ENCODE results near the gene GPR32. TPM values are rescaled to one million over a fixed set of nuclear protein-coding genes. Genes with fewer than 3 reads are reported as not detected.

Gene GPR32
- total RNA-seq, 1 experiment from 2014 or later: not detected

DNA sequence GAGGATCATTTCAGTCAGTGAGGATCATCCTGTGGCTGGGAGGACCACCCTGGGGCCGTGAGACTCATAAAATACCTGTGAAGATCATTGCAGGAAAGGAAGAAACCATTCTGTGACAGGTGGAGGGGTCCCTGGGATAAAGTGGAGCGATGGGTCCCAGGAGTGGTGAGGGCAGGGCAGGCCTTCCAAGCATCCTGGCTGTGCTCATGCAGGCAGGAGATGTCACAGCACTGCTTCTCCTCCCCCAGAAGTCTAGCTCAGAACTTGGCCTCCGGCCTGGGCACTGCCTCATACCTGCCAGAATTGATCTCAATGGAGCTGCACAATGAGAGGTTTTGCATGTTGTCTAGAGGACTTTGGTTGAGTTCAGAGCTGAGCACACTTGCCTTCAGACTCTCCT lies 42.2 kb downstream of the GPR32 start:
- in situ Hi-C loops (cut with HindIII; ENCODE audit: low pct_unique_long_range_greater_than_20kb, low sequenced_read_pairs): no loop called here
- DNase-seq (ENCODE audit: low read depth, low spot score): no peak

DNA sequence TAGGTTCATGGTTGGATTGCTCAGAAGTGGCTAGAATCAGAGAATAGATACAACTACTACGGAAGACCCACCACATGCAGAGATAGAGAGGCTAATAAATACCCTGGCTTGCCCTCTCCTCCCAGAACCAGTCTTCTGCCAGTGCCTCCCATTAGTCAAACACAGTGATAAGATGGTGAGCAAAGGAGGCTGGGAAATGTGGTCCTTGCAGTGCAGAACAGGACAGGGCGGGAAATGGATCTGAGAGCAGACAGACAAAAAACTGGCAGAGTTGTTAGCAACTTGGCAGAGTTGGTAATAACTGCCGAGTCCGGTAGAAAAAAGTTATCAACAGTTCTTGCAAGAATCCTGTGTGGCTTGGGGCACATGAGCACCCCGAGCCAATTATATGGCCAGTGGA lies 44.6 kb downstream of the GPR32 start:
- no peak for DNase-seq (ENCODE audit: low read depth, low spot score)
- in situ Hi-C loops (cut with HindIII; ENCODE audit: low pct_unique_long_range_greater_than_20kb, low sequenced_read_pairs): no loop called here

DNA sequence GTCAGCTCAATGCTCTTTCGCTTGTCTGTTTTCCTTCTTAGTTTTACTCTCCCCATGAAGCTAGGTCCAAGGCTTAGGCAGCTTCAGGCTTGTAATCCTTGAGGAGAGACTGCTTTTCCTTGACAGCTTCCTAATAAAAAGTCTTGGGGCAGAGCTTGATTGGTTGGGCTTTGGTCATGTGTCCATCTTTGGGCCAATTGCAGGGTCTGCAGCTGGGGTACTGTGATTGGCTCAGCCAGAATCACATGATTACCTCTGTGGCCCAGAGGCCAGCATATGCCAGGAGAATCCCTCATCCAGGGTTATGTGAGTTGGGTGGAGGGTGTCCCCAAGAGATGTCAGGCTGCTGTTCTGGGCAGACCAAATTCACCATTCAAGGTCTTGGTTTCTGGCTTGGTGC lies 45.2 kb downstream of the GPR32 start:
- no peak for DNase-seq (ENCODE audit: low read depth, low spot score)
- in situ Hi-C loops (cut with HindIII; ENCODE audit: low pct_unique_long_range_greater_than_20kb, low sequenced_read_pairs): no loop called here

DNA sequence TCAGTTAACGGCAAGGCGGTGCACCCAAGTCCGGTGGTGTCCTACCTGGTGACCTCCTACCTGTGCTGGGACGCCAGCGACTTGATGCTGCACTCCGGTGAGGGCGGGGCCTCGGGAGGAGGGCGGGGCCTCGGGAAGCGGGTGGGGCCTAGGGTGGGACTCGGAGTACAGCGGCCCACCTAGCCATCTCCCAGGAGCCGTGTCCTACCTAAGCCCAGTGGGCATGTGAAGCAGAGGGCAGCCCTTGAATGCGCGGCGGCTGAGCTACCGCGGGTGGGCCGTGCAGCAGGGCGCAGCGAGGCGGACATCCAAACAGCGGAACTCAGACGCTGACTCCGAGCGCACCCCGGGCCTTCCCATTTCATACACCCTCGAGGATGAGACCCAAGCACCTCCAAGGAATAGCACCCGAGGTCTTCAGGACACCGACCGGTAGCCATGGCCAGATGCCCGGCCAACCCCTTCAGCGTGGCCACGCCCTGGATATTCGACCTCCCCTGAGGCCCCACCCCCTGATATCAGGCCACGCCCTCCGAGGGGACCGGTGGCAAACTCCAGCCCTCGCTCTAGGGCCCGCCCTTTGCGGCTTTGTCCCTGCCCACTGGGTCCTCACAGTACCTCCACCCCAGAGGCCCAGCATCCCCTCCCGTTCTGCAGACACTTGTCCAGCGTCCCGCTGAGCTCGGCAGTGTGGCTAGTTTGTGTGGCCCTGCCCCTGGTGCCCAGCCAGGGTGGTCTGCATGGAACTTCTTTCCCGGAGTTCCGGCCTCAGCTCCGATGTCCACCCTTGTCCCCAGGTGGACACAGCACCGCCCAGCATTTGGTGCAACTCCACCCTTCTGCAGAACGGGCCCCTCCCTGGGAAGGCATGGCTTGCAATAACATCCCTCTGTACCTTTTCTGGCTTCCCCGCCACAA lies 47.9 kb downstream of the GPR32 start:
- in situ Hi-C loops (cut with HindIII; ENCODE audit: low pct_unique_long_range_greater_than_20kb, low sequenced_read_pairs): no loop called here
- DNase-seq (ENCODE audit: low read depth, low spot score): peak; percentile 58

DNA sequence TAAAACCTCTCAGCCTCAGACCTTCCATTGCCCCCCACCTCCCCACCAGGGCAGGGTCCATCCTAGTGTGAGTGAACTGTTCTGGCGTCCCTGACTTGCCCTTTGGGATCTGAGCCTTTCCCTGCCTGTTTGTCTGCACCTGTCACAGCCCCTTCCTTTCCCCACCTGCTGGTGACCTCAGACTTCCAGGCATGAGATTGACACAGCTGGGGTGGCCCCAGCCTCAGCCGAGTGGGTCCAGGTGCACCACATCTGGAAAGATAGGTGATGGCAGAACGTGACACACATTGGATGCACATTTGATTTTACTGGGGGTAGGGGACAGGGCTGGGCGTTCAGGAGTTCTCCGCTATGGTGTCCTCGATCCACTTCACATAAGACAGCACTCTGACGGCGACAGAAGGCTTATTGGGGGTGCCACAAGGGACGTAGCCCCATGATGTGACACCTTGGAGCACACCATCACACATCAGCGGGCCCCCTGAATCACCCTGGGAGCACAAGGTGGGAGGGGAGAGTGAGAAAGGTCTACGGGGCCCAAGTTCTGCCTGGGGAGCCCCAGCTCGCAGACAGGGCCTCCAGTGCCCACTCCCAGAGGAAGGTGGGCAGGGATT lies 48.7 kb downstream of the GPR32 start:
- no peak for DNase-seq (ENCODE audit: low read depth, low spot score)
- in situ Hi-C loops (cut with HindIII; ENCODE audit: low pct_unique_long_range_greater_than_20kb, low sequenced_read_pairs): no loop called here

DNA sequence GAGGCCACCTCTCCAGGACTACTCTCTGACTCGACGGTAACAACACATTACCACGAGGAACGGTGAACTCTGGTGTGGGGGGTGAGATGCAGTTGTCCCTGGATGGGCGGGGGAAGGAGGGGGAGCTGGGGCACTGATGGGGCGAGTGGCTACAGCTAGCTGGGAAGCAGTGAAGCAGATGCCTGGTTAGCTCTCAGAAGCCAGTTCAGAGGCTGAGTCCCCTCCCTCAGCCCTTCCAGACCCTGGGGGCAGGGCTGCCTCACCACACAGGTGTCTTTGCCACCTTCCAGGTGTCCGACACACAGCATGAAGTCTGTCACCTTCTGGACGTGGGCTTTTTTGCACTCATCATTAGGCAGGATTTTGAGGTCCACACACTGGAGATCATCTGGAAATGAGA lies 49.4 kb downstream of the GPR32 start:
- DNase-seq (ENCODE audit: low read depth, low spot score): no peak
- in situ Hi-C loops (cut with HindIII; ENCODE audit: low pct_unique_long_range_greater_than_20kb, low sequenced_read_pairs): no loop called here

DNA sequence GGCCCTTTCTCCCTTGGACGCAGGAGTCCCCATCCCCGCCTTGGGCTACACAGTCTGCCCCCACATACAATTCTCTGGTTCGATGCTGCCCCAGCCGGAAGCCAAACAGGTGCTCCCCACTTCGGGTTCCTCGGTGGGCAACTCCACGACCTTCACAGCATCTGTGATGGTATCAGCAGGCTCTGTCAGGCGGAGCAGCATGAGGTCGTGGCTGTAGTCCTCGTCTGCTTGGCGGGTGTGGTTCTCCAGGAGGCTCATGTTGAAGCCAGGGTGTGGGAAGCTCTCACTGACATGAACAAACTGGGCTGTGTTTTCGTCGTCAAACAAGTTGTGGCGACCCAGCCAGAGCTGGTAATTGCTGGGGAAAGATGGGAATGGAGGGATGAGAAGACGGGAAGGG lies 49.8 kb downstream of the GPR32 start:
- no peak for DNase-seq (ENCODE audit: low read depth, low spot score)
- in situ Hi-C loops (cut with HindIII; ENCODE audit: low pct_unique_long_range_greater_than_20kb, low sequenced_read_pairs): no loop called here

DNA sequence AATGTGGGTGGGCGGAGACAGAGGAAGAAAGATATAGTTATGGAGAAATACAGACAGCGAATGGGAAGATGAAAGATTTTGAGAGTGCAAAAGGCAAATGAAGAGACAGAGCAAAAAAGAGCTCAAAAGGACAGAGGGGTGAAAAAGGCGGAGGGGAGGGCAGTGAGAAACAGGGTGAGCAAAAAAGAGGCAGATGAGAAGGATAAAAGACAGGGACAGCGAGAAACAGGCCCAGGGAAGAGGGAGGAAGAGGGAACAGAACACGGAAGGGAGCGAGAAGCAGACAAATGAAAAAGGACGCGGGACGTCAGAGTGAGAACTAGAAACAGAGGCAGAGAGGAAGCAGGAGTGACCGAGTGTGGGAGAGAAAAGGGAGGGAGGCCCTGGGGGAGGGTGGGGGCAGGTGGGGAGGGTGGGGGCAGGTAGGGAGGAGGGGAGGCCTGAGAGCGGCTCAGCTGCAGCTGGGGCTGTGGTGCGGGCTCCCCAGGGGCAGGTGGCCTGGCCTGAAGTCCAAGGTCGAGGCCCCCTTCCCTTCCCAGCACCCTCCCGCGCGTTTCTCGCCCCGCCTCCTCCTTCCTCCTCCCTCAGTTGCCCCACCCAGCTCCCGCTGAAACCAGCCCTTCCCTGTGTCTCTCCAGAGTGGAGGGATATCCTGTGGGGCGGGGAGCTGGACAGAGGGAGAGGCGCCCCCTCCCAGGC lies 50.4 kb downstream of the GPR32 start:
- in situ Hi-C loops (cut with HindIII; ENCODE audit: low pct_unique_long_range_greater_than_20kb, low sequenced_read_pairs): no loop called here
- no peak for DNase-seq (ENCODE audit: low read depth, low spot score)

DNA sequence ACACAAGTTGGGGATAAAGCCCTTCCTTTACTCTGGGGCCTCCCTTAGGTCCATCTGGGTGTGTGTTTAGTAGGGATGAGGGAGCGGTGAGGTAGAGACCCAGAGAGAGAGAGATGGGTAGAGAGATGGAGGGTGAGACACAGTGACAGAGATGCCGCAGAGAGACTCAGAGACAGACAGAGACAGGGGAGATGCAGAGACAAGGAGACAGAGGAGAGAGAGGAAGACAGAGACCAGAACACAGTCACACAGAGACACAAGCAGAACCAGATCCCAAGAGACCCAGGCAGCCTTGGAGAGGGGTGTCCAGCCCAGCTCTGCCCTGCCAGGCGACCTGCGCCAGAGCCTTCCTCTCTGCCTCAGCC lies 51.0 kb downstream of the GPR32 start:
- no peak for DNase-seq (ENCODE audit: low read depth, low spot score)
- in situ Hi-C loops (cut with HindIII; ENCODE audit: low pct_unique_long_range_greater_than_20kb, low sequenced_read_pairs): no loop called here

Small RNA genes within 50 kb of the gene (small RNA-seq; reads per million reads assigned to genes)
- 61.9 to 659 reads per million in 2 experiments for gene SNORD88A
- gene SNORD88B: 0 reads per million in 2 experiments
- gene SNORD88C: 0 reads per million in 2 experiments

Other genes starting within 250 kb of the GPR32 start
- 6.3 and 6.9 TPM in 2 replicates for gene LRRC4B, start 202.0 kb upstream of the GPR32 start, total RNA-seq (2014; rRNA removed; shearing (Covaris generic))
- 0.55 and 1.6 TPM in 2 replicates for gene SYT3, start 130.6 kb upstream of the GPR32 start, total RNA-seq (2014; rRNA removed; shearing (Covaris generic))
- gene C19orf81, start 121.0 kb upstream of the GPR32 start, total RNA-seq (2014; rRNA removed; shearing (Covaris generic)): 2.7 and 4.3 TPM in 2 replicates
- gene SHANK1, start 50.7 kb upstream of the GPR32 start, total RNA-seq (2014; rRNA removed; shearing (Covaris generic)): 0.27 and 0.48 TPM in 2 replicates
- 1.0 and 1.2 TPM in 2 replicates for gene CLEC11A, start 47.1 kb upstream of the GPR32 start, total RNA-seq (2014; rRNA removed; shearing (Covaris generic))
- not detected in 2 replicates for gene ACP4, start 20.0 kb downstream of the GPR32 start, total RNA-seq (2014; rRNA removed; shearing (Covaris generic))
- not detected in 2 replicates for gene KLK1, start 53.3 kb downstream of the GPR32 start, total RNA-seq (2014; rRNA removed; shearing (Covaris generic))
- gene KLK15, start 63.1 kb downstream of the GPR32 start, total RNA-seq (2014; rRNA removed; shearing (Covaris generic)): not detected in 2 replicates
- gene KLK3, start 84.5 kb downstream of the GPR32 start, total RNA-seq (2014; rRNA removed; shearing (Covaris generic)): not detected in 2 replicates
- gene KLK2, start 103.0 kb downstream of the GPR32 start, total RNA-seq (2014; rRNA removed; shearing (Covaris generic)): 0.96 and 2.0 TPM in 2 replicates
- 1.0 TPM in 1 of 2 replicates, not detected in the other for gene KLK4, start 140.9 kb downstream of the GPR32 start, total RNA-seq (2014; rRNA removed; shearing (Covaris generic))
- gene KLK5, start 182.6 kb downstream of the GPR32 start, total RNA-seq (2014; rRNA removed; shearing (Covaris generic)): not detected in 2 replicates
- not detected in 2 replicates for gene KLK6, start 199.1 kb downstream of the GPR32 start, total RNA-seq (2014; rRNA removed; shearing (Covaris generic))
- gene KLK7, start 213.5 kb downstream of the GPR32 start, total RNA-seq (2014; rRNA removed; shearing (Covaris generic)): not detected in 2 replicates
- gene KLK8, start 231.1 kb downstream of the GPR32 start, total RNA-seq (2014; rRNA removed; shearing (Covaris generic)): 0.96 TPM in 1 of 2 replicates, not detected in the other
- not detected in 2 replicates for gene KLK10, start 249.2 kb downstream of the GPR32 start, total RNA-seq (2014; rRNA removed; shearing (Covaris generic))